Measurements from ENCODE around the gene GDPD5.

DNA sequence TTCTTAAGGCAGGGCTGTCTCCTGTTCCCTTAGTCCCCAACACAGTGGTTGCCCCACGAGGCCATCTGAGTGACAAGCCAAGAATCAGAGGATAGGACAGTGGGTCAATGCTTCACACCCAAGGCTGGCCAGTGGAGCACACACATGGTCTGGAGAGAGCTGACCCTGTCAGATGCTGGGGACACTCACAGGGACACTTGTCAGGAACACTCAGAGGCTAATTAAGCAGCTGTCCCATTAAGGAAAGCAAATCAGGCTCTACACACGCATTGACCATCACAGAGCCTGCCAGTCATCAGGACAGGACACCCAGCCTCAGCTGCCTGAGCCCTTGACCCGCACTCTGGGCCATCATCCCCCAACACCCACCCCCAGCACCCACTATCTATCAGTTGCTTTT is 18.2 kb downstream of the GDPD5 start:
- TF ChIP-seq ZNF75A (CRISPR knock-in tag; IDR thresholded peaks at IDR 0.05) = no peak
- no peak for TF ChIP-seq KAT7 (CRISPR knock-in tag; IDR thresholded peaks at IDR 0.05; ENCODE audit: borderline replicate concordance)
- TF ChIP-seq CEBPB (tag; IDR thresholded peaks at IDR 0.05) = no peak
- TF ChIP-seq FOS (IDR thresholded peaks at IDR 0.05; ENCODE audit: extremely low read depth, insufficient read length) = no peak
- TF ChIP-seq EZH2 (IDR thresholded peaks at IDR 0.05; ENCODE audit: borderline replicate concordance, low read depth, low read length) = no peak
- TF ChIP-seq HDAC2 (IDR thresholded peaks at IDR 0.05) = no peak
- TF ChIP-seq, protein P1, sequence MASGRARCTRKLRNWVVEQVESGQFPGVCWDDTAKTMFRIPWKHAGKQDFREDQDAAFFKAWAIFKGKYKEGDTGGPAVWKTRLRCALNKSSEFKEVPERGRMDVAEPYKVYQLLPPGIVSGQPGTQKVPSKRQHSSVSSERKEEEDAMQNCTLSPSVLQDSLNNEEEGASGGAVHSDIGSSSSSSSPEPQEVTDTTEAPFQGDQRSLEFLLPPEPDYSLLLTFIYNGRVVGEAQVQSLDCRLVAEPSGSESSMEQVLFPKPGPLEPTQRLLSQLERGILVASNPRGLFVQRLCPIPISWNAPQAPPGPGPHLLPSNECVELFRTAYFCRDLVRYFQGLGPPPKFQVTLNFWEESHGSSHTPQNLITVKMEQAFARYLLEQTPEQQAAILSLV (tag; IDR thresholded peaks at IDR 0.05) = no peak
- no peak for TF ChIP-seq TCF7L2 (IDR thresholded peaks at IDR 0.05; ENCODE audit: low read depth, low read length)
